ENCODE measurements around the gene SNX32.

GRCh38 chr11:65873318-65874156, 39.8 kb downstream of the SNX32 start:
- TF ChIP-seq PHF21A (CRISPR knock-in tag; IDR thresholded peaks at IDR 0.05) (peak; percentile 51; the same call in 1 of the 2 replicates), ZNF101 (CRISPR knock-in tag; IDR thresholded peaks at IDR 0.05; ENCODE audit: borderline replicate concordance, low read depth) (no peak), ETV6 (CRISPR knock-in tag; conservative IDR thresholded peaks at IDR 0.05) (no peak), PHB2 (IDR thresholded peaks at IDR 0.05; ENCODE audit: partially characterized antibody) (no peak), CTCF (CRISPR knock-in tag; IDR thresholded peaks at IDR 0.05) (no peak; the same call in 1 of the 2 replicates), REST (IDR thresholded peaks at IDR 0.05; ENCODE audit: borderline replicate concordance in 1 of 2, low read depth in 1 of 2, low read length in 2 of 2) (0 out of 4 replicates have a peak, but pooled peaks of 1 of the 2 experiments have one; percentile 25), MAX (IDR thresholded peaks at IDR 0.05) (peak; percentile 84), ZNF720 (CRISPR knock-in tag; IDR thresholded peaks at IDR 0.05) (no peak), ZNF34 (CRISPR knock-in tag; IDR thresholded peaks at IDR 0.05; ENCODE audit: borderline replicate concordance) (no peak), ZNF12 (CRISPR knock-in tag; IDR thresholded peaks at IDR 0.05) (no peak), RNF2 (conservative IDR thresholded peaks at IDR 0.05; ENCODE audit: low read depth) (no peak), ZNF18 (CRISPR knock-in tag; IDR thresholded peaks at IDR 0.05; ENCODE audit: insufficient replicate concordance) (peak; percentile 70)
